ENCODE data around the gene C2CD4D. TPM values are rescaled to one million over a fixed set of nuclear protein-coding genes. Genes with fewer than 3 reads are reported as not detected.
A peak's percentile ranks its signal among the peaks of the same experiment; 100 is the strongest.

Gene C2CD4D
- total RNA-seq, 1 experiment from 2014 or later, result 1.4 TPM

DNA sequence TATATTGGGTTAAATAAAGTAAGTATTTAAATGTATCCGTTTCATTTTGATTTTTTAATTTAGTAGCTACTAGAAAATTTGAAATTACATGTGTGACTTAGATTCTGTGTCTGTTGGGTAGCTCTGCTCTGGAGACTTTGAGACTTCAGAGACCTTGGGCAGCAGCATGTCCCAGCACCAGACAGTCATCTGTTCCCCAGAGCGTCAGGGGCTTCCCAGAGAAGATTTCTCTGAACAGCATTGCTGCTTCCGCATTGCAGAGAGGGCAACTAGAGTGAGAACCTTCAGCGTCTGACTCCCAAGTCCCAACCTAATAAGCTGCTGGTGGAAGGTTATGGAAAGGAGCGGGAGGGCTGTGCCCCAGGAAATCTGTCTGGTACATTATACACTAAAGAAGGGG, 41.0 kb downstream of the C2CD4D start:
- H2AFZ ChIP-seq, result no peak overlapping the region
- no peaks in the 10 kb centered on the region for H3K27me3 ChIP-seq (ENCODE audit: insufficient read depth, low read depth)
- ChIA-PET CTCF (interaction anchor here (0.7 kb wide), 1 partner anchor 190 kb away, joined by 3 read pairs; no protein-coding TSS in a partner anchor), POLR2A (ENCODE audit: unreplicated experiment) (interaction anchor here (0.6 kb wide), 1 partner anchor 9 kb away, joined by 3 read pairs; no protein-coding TSS in a partner anchor)
- no peak overlapping the region for H3K27ac ChIP-seq
- H3K9me2 ChIP-seq (ENCODE audit: insufficient read depth), result no peaks in the 10 kb centered on the region
- no peaks in the 10 kb centered on the region for H3F3A ChIP-seq (ENCODE audit: insufficient read depth, low read depth)
- TF ChIP-seq, protein P1, sequence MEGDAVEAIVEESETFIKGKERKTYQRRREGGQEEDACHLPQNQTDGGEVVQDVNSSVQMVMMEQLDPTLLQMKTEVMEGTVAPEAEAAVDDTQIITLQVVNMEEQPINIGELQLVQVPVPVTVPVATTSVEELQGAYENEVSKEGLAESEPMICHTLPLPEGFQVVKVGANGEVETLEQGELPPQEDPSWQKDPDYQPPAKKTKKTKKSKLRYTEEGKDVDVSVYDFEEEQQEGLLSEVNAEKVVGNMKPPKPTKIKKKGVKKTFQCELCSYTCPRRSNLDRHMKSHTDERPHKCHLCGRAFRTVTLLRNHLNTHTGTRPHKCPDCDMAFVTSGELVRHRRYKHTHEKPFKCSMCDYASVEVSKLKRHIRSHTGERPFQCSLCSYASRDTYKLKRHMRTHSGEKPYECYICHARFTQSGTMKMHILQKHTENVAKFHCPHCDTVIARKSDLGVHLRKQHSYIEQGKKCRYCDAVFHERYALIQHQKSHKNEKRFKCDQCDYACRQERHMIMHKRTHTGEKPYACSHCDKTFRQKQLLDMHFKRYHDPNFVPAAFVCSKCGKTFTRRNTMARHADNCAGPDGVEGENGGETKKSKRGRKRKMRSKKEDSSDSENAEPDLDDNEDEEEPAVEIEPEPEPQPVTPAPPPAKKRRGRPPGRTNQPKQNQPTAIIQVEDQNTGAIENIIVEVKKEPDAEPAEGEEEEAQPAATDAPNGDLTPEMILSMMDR (conservative IDR thresholded peaks at IDR 0.05), result no peak
- no peak for TF ChIP-seq EZH2 (IDR thresholded peaks at IDR 0.05; ENCODE audit: low read depth)
- no TSS peak for BruUV-seq (replicated peaks)
- H3K4me3 ChIP-seq, result no peak overlapping the region
- H3K36me3 ChIP-seq (ENCODE audit: low read depth), result no peaks in the 10 kb centered on the region
- intact Hi-C loops (cut with micrococcal nuclease; ENCODE audit: unreplicated experiment), result no loop called here
- H4K20me1 ChIP-seq (ENCODE audit: insufficient read depth), result no peaks in the 10 kb centered on the region
- H3K4me2 ChIP-seq, result no peak overlapping the region
- H3K4me1 ChIP-seq (replicated peaks; ENCODE audit: insufficient read depth), result no peaks in the 10 kb centered on the region
- no peaks in the 10 kb centered on the region for H3K79me2 ChIP-seq (ENCODE audit: low read depth)
- DNase-seq, result no peak
- H3K9me3 ChIP-seq (ENCODE audit: insufficient read depth, low read depth), result no peaks in the 10 kb centered on the region

DNA sequence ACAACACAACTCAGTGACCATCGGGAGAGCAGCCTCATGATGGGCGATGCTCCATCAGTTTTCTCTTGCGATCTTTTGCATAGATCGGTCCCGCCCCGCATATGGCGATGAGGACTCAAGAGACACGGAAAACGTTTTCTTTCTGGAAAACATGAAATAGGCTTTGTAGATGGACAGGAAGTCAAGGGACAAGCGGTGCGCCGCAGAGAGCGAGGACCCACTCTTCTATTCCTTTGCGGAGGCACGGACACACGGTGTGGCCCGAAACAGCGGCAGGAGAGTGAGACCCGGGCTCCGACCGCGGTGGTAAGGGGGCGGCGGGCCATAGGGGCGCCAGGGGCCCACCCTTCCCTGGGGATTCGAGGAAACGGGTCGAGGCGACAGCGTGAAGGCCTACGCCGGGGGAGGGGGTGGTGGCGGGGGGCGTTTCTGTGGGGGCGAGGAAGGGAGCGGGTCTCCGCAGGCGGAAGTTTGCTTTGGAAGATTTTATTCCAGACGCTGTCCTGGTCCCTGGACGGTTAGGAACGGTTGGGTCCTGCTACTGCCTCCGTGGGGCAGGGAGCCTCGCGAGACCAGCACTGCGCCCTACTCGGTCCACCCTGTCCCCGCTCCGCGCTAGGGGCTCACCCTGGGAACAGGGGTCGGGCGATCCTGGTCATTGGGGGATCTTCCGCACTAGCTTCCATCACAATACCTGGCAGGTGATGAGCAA, 48.5 kb downstream of the C2CD4D start:
- no peaks in the 10 kb centered on the region for H3K9me3 ChIP-seq (ENCODE audit: insufficient read depth, low read depth)
- CTCF ChIA-PET, result no interaction called here
- H3K4me2 ChIP-seq, result peak overlapping the region; percentile 92
- H3K4me3 ChIP-seq, result peak overlapping the region; percentile 78
- POLR2A ChIA-PET (ENCODE audit: unreplicated experiment), result interaction anchor here (0.5 kb wide), 1 partner anchor 1818 kb away, joined by 7 read pairs; no protein-coding TSS in a partner anchor
- 0 out of 2 replicates have a peak, but pooled peaks cover 10% of the 10 kb centered on the region for H3K79me2 ChIP-seq (ENCODE audit: low read depth)
- H2AFZ ChIP-seq, result peak overlapping the region; percentile 100
- peak in 1 of 2 experiments; percentile 9 for DNase-seq
- H3K27ac ChIP-seq, result 0 out of 2 replicates have a peak overlapping the region, but pooled peaks have one; percentile 13
- H3F3A ChIP-seq (ENCODE audit: insufficient read depth, low read depth), result peaks cover 4% of the 10 kb centered on the region; the same call in 1 of the 2 replicates
- no peaks in the 10 kb centered on the region for H3K36me3 ChIP-seq (ENCODE audit: low read depth)
- peaks cover 17% of the 10 kb centered on the region for H3K4me1 ChIP-seq (replicated peaks; ENCODE audit: insufficient read depth)
- TSS peak; percentile 39 for BruUV-seq (replicated peaks)
- intact Hi-C loops (cut with micrococcal nuclease; ENCODE audit: unreplicated experiment), result no loop called here
- no peaks in the 10 kb centered on the region for H4K20me1 ChIP-seq (ENCODE audit: insufficient read depth)
- H3K27me3 ChIP-seq (ENCODE audit: insufficient read depth, low read depth), result no peaks in the 10 kb centered on the region
- no peaks in the 10 kb centered on the region for H3K9me2 ChIP-seq (ENCODE audit: insufficient read depth)
- TF ChIP-seq, protein P1 (conservative IDR thresholded peaks at IDR 0.05), result no peak
- TF ChIP-seq EZH2 (IDR thresholded peaks at IDR 0.05; ENCODE audit: low read depth), result no peak

DNA sequence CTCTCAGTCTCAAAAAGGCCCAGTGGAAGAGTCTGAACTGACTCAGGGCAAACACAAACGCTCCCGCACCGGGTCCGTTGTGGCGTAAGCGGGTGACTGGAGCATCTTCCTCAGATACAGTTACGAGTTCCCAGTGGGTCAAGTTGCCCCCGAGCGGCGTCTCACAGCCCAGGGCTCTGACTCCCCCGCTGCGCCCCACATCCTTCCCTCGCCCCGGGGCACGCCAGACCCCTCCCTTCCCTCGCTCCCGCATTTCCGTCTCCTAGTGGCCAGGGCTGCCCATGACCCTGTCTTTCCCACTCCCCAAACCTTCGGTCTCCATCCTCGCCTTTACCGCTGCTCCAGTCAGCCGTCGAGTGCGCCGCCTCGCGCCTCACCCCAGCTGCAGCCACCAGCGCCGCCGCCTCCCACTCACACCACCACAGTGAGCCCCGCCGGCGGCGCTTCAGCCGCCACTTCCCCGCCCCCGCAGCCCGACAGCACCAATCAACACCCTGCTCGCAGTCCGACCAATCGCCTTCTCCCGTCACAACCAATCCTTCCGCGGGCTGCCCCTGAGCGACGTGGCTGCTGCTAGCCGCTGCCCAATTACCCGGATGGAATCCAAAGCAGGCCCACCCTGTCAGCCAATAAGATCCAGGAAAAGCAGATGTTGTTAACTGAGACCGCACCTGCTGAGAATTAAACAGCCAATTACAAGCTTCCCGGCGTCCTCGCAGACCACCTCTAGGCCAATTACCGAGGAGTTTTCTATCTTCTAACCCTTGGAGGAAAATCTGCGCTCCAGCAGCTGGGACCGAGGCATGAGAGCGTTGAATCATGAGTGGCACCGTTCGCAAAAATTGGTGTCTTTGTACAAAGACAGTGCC, 49.3 kb downstream of the C2CD4D start, which contains the start of gene TDRKH:
Gene TDRKH, minus strand, starts transcription at position 430 of the 869 bp plus-strand sequence. CDS start 7,478 bp downstream, outside the sequence.
- peak within 1 kb of the TSS; percentile 100 for H2AFZ ChIP-seq
- TF ChIP-seq, protein P1 (conservative IDR thresholded peaks at IDR 0.05), result peak; percentile 41; the same call in 1 of the 2 replicates
- no peak for TF ChIP-seq EZH2 (IDR thresholded peaks at IDR 0.05; ENCODE audit: low read depth)
- intact Hi-C loops (cut with micrococcal nuclease; ENCODE audit: unreplicated experiment), result no loop called here
- peaks cover 4% of the 10 kb centered on the region; the same call in 1 of the 2 replicates for H3F3A ChIP-seq (ENCODE audit: insufficient read depth, low read depth)
- ChIA-PET CTCF (no interaction called here), POLR2A (ENCODE audit: unreplicated experiment) (interaction anchor here (0.5 to 1.0 kb wide), 4 partner anchors 27 to 1818 kb away, joined by 4 to 9 read pairs (median 8); partner anchors contain the start of gene MRPL9)
- peak within 1 kb of the TSS; percentile 78 for H3K4me3 ChIP-seq
- H3K27me3 ChIP-seq (ENCODE audit: insufficient read depth, low read depth), result no peaks in the 10 kb centered on the region
- no peaks in the 10 kb centered on the region for H3K9me2 ChIP-seq (ENCODE audit: insufficient read depth)
- H3K4me1 ChIP-seq (replicated peaks; ENCODE audit: insufficient read depth), result peaks cover 17% of the 10 kb centered on the region
- H4K20me1 ChIP-seq (ENCODE audit: insufficient read depth), result no peaks in the 10 kb centered on the region
- no TSS peak for BruUV-seq (replicated peaks)
- 0 out of 2 replicates have a peak within 1 kb of the TSS, but pooled peaks have one; percentile 13 for H3K27ac ChIP-seq
- peak; percentile 98 for DNase-seq
- H3K36me3 ChIP-seq (ENCODE audit: low read depth), result no peaks in the 10 kb centered on the region
- H3K79me2 ChIP-seq (ENCODE audit: low read depth), result 0 out of 2 replicates have a peak, but pooled peaks cover 10% of the 10 kb centered on the region
- H3K9me3 ChIP-seq (ENCODE audit: insufficient read depth, low read depth), result no peaks in the 10 kb centered on the region
- peak within 1 kb of the TSS; percentile 92 for H3K4me2 ChIP-seq
